Duodenal mucosa (tissue), 2 donors: Measurements from ENCODE around the gene NACC2.

ENCODE experiments used
- H3K27ac ChIP-seq: one replicate; pipeline ENCODE4 v1.7.0; 2013; ENCODE audit warnings: low read depth, low read length
- H3K27me3 ChIP-seq, 2 donors: one replicate each; pipeline ENCODE4 v1.7.0; 2013; ENCODE audit warnings: low read length in 2 of 2, control low read depth in 1 of 2; ENCODE audit not compliant: insufficient read depth in 2 of 2, control insufficient read depth in 1 of 2
- H3K36me3 ChIP-seq, 2 donors: one replicate each; pipeline ENCODE4 v1.7.0; 2013; ENCODE audit warnings: low read length in 2 of 2, control low read depth in 1 of 2; ENCODE audit not compliant: insufficient read depth in 2 of 2, control insufficient read depth in 1 of 2
- H3K4me1 ChIP-seq, 2 donors: one replicate each; pipeline ENCODE4 v1.7.0; 2013; ENCODE audit warnings: low read length in 2 of 2, control low read depth in 1 of 2; ENCODE audit not compliant: insufficient read depth in 2 of 2, control insufficient read depth in 1 of 2
- H3K4me3 ChIP-seq, 2 donors: one replicate each; pipeline ENCODE4 v1.7.0; 2013; ENCODE audit warnings: low read length in 2 of 2, low read depth in 1 of 2
- H3K9ac ChIP-seq, 2 donors: one replicate each; pipeline ENCODE4 v1.7.0; 2013; ENCODE audit warnings: low read length in 2 of 2, low read depth in 1 of 2
- H3K9me3 ChIP-seq, 2 donors: one replicate each; pipeline ENCODE4 v1.7.0; 2013; ENCODE audit warnings: low read length in 2 of 2, control low read depth in 1 of 2; ENCODE audit not compliant: control insufficient read depth in 1 of 2

Gene NACC2

DNA sequence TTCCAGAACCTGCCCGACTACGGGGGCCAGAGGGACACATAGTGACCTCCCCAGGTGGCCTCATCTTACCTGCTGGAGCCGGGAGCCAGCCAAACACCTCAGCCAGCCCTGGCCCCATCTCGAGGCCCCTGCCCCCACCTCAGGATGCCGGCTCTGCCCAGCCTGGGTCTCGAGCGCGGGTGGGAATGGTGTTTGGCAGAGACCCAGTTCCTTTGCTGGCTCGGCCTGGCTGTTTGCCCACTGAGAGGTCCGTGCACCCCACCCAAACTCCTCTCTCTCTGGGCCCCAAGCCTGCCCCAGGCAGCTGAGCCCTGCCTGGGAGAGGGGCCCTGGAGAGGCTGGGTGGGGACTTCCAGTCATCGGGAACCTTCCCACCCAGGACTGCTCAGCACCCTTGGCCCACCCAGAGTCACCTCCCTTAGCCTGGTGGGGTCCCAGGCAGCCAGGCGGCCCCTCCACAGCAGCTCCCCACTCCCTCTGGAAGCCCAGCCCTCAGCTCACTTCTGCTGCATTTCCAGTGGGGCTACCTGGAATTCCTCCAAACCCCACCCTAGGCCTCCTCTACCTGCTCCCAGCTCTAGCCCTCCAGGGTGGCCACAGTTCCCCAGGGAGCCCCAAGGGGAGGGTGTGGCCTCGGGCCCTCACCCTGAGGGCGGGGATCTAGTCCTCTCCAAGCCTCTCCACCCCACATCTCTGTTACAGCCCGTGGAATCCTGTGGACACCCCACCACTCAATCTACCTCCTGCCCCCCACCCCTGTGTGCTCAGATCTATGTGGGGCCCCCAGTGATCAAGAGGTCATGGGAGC lies 91.5 kb downstream of the NACC2 start:
- no peak overlapping the region for H3K4me3 ChIP-seq
- H3K9me3 ChIP-seq, result no peaks in the 10 kb centered on the region
- no peaks in the 10 kb centered on the region for H3K4me1 ChIP-seq
- H3K36me3 ChIP-seq, result no peaks in the 10 kb centered on the region
- H3K27ac ChIP-seq, result no peak overlapping the region
- no peak overlapping the region for H3K9ac ChIP-seq
- H3K27me3 ChIP-seq, result no peaks in the 10 kb centered on the region

DNA sequence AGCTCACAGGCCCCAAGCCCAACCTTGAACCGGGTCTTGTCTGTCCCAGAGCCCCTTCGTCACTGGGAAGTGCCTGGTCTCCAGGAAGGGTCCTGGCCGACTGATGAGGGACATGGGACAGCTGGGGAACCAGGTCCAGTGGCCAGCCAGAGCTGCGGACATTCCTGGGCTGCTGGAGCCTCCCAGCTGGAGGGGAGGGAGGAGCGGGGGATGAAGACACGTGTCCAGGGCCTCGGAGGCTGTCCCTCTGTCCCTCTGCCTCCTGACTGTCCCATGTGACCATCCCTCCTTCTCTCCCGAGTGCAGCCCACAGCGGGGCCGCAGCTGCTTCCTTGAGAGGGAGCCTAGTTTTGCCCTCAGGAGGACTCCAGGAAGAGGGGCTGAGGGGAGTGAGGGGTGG lies 92.2 kb downstream of the NACC2 start:
- Histone ChIP-seq H3K27me3 (no peaks in the 10 kb centered on the region), H3K4me1 (no peaks in the 10 kb centered on the region), H3K4me3 (no peak overlapping the region), H3K36me3 (no peaks in the 10 kb centered on the region), H3K9ac (no peak overlapping the region), H3K9me3 (no peaks in the 10 kb centered on the region), H3K27ac (no peak overlapping the region)

DNA sequence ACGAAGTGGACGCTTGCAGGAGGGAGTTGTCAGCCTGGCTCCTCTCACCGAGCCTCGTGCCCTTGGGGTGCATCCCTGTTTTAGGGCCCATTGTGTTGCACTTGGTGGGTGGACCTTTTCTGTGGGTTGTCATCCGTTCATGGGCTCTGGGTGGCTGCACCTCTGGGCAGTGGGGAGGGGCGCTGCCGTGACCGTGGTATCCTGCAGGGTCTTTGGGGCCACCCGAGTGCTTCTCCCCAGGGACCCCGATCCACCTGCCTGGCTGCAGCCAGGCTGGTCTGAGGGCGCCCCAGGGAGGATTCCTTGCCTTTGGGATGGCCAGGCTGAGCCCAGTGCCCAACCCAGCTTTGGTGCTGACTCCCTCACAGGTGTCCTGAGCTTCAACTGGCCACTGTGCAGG lies 92.9 kb downstream of the NACC2 start:
- H3K9ac ChIP-seq, result no peak overlapping the region
- H3K4me1 ChIP-seq, result no peaks in the 10 kb centered on the region
- H3K36me3 ChIP-seq, result no peaks in the 10 kb centered on the region

DNA sequence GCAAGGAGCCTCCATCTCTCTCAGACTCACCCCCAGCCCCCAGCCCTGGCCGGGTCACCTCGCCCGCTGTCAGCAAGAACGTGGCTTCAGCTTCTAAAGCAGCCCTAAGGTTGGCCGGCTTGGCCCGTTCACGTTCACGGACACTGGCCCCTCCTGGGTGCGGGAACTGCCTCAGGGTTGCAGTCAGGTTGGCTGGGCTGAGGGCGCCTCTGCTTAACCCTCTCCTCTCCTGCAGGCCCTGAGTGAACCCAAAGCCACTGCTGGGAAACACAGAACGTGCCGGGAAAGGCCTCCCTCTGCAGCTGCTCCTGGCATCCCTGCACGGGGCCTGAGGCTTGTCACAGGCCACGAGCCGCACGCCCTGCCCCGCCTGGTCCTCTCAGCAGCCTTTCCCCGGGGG lies 93.9 kb downstream of the NACC2 start:
- Histone ChIP-seq H3K9ac (no peak overlapping the region), H3K4me1 (no peaks in the 10 kb centered on the region), H3K36me3 (no peaks in the 10 kb centered on the region), H3K9me3 (no peaks in the 10 kb centered on the region), H3K27ac (no peak overlapping the region), H3K4me3 (no peak overlapping the region), H3K27me3 (no peaks in the 10 kb centered on the region)

More for the DNA sequence above, 92.9 kb downstream of the NACC2 start:
- no peaks in the 10 kb centered on the region for H3K9me3 ChIP-seq
- no peaks in the 10 kb centered on the region for H3K27me3 ChIP-seq
- no peak overlapping the region for H3K4me3 ChIP-seq
- no peak overlapping the region for H3K27ac ChIP-seq

DNA sequence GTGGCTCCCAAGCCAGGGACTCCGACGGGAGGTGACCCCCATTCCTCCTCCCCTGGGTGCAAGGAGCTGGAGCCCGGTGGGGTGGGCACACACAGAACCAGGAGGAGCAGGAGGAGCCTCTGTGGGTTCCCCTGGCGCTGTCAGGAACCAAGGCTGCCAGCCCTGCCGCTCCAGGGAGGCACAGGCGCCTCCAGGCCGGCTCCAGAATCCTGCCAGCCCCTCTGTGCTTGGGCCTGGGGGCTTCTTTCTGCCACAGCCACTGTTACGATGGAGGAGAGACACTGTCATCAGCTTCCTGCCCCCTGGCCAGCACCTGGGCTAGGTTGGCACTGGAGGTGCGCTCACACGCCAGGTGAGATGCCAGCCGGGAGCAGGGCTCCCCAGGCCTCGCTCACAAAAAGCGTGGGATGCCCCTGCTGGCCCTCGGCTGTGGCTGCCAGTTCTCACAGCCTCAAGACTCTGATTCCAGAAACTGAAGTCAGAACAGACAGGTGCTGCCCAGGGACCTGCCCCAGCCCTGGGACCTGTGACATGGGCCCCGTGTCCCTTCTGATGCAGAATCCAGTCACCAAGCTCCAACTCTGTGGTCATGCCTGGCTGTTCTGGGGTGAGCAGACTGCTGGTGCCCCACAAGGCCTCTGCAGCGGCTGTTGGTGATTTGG lies 96.5 kb downstream of the NACC2 start:
- H3K9ac ChIP-seq, result no peak overlapping the region
- H3K27ac ChIP-seq, result no peak overlapping the region
- H3K36me3 ChIP-seq, result no peaks in the 10 kb centered on the region
- no peak overlapping the region for H3K4me3 ChIP-seq
- no peaks in the 10 kb centered on the region for H3K27me3 ChIP-seq
- H3K9me3 ChIP-seq, result no peaks in the 10 kb centered on the region
- no peaks in the 10 kb centered on the region for H3K4me1 ChIP-seq

DNA sequence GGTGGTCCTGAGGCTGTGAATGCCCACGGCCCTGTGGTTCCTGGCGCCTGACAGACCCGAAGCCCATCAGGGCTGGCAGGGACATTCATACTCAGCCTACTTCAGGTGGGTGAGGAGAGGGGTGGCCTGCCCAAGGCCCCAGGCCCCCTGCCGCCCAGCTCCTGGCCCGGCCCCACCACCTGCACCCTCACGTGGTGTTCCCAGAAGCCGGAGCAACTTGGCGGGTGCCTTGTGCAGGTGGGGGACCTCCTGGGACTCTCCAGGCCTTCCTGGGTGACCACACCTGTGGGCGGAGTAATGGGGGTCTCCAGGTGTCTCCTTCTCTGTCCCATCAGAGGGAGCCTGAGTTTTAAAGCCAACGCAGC lies 97.1 kb downstream of the NACC2 start:
- Histone ChIP-seq H3K4me3 (no peak overlapping the region), H3K9ac (no peak overlapping the region), H3K4me1 (peaks cover 2 to 4% of the 10 kb centered on the region in 2 donors), H3K9me3 (no peaks in the 10 kb centered on the region), H3K27me3 (no peaks in the 10 kb centered on the region), H3K27ac (no peak overlapping the region), H3K36me3 (no peaks in the 10 kb centered on the region)

DNA sequence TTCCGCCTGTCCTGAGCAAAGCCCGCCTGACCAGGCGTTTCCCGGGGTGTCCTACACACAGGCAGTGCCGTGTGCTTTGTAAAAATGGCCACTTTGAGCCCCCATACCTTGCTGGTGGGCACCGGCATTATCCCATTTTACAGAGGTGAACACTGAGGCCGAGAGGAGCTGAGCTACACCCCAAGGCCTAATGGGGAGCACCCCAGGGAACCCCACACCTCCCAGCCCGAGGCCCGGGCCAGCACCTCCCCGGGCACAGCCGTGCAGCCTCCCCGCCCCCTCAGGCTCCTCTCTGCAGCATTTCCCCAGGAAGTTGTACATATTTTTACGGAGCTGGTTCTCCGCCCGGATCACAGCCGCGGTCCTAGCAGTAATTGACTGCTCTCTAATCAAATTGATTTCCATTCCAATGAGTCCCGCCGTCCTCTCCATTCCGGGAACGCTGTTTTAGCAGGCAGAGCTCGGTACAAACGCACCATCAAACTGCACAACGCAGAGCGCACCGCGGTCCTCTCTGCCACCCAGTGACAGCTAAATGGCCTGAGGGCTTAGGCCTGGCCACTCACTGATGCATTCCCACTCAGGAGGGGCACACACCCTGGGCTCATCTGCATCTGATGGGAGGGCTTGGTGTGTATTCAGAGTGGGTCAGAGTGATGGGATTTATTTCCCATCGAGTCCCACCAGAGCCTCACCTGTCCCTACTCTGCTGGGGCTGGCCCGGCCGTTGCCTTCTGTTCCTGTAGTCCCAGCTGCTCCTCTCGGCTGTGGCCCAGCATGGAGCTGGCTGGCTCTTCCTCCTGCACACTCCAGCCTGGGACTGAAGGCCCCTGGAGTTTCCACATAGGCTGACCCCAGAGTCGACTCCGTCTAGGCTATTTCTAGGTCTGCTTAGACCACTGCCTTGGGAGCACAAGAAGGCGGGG lies 97.7 kb downstream of the NACC2 start:
- Histone ChIP-seq H3K27ac (no peak overlapping the region), H3K36me3 (no peaks in the 10 kb centered on the region), H3K9ac (no peak overlapping the region), H3K4me3 (no peak overlapping the region), H3K9me3 (no peaks in the 10 kb centered on the region), H3K4me1 (peaks cover 8 to 10% of the 10 kb centered on the region in 2 donors), H3K27me3 (no peaks in the 10 kb centered on the region)

DNA sequence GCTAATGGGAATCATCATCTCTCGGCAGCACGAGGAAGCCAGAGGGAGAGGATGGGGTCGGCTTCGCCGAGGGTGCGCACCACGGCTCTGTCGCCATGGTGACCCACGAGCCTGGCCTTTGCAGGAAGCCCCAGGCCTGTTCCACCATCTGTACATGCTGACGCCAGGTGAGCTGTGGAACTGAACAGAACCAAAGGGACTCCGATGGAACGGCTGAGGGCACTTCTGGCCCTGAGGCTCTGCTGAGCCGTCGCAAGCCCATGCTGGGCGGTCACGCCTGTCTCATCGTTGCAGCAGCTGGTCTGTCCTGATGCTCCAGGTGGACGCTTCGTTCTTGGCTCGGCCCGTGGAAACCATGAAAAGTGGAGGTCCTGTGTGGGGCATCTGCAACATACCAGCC lies 99.3 kb downstream of the NACC2 start:
- H3K9ac ChIP-seq, result no peak overlapping the region
- no peak overlapping the region for H3K4me3 ChIP-seq
- H3K27me3 ChIP-seq, result no peaks in the 10 kb centered on the region
- H3K4me1 ChIP-seq, result peaks cover 10 to 16% of the 10 kb centered on the region in 2 donors
- no peaks in the 10 kb centered on the region for H3K36me3 ChIP-seq
- no peaks in the 10 kb centered on the region for H3K9me3 ChIP-seq
- H3K27ac ChIP-seq, result no peak overlapping the region

DNA sequence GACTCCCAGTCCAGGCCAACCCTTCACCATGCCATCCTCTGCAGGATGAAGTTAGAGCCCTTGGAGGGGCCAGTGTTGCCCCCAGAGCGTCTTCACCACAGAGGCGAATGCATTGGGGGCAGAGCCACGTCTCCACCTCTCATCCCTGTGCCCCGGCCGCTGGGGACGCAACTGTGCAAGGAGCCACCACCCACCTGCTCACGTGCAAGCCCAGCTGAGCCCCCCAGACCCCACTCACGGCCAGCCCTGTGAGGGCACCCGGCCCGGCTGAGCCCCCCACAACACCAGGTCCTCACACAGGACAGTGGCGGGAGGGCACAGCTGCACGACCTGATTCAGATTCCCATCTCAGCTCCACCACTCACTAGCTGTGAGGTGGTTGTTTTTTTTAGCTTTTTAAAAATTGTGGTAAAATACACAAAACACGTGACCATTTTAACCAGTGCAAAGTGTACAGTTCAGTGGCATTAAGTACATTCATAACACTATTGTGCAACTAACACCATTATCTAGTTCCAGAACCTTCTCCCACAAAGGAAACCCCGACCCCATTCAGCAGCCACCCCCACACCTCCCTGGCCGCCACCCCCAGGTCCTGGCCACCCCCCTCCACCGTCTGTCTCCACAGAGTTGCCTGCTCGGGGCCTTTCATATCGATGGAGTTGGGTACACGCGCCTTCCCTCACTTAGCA lies 100.4 kb downstream of the NACC2 start:
- Histone ChIP-seq H3K27me3 (no peaks in the 10 kb centered on the region), H3K9me3 (no peaks in the 10 kb centered on the region), H3K9ac (no peak overlapping the region), H3K27ac (no peak overlapping the region), H3K36me3 (no peaks in the 10 kb centered on the region), H3K4me3 (no peak overlapping the region), H3K4me1 (peaks cover 15 to 25% of the 10 kb centered on the region in 2 donors)
